Pancreas (tissue), 10 donors: ENCODE measurements around the gene BCR. TPM values are rescaled to one million over a fixed set of nuclear protein-coding genes. Genes with fewer than 3 reads are reported as not detected.

Source experiments
- ATAC-seq, 4 donors: fragments of 200-7000 bp; cut with Tn5 transposase; one replicate each; pipeline versions ENCODE4 v1.8.0 to v1.9.1; 2020; ENCODE audit warnings: mild to moderate bottlenecking in 4 of 4, moderate library complexity in 4 of 4
- DNase-seq, 6 donors: peaks; one replicate each; pipeline ENCODE4 v3.0.0-alpha.2; 2020
- FAIRE-seq: peaks from 2 replicates; lab custom pipeline; 2012; peaks lifted over from hg19 to GRCh38; lab: Jason Lieb, UNC
- H3K27ac ChIP-seq, 4 donors: fragments of 200-600 bp; sonication (generic); 1 replicate in 3 of 4; 2 replicates in 1 of 4; pipeline versions ENCODE4 v1.5.0 to v1.8.0; 2020
- H3K27me3 ChIP-seq, 4 donors: fragments of 200-600 bp; one replicate each; pipeline ENCODE4 v1.8.0; 2021
- H3K36me3 ChIP-seq, 3 donors: fragments of 200-600 bp; sonication (generic) in 1 of 3; one replicate each; pipeline versions ENCODE4 v1.5.0 to v1.8.0; 2020 to 2021
- H3K4me1 ChIP-seq, 3 donors: fragments of 200-600 bp; one replicate each; pipeline ENCODE4 v1.8.0; 2021
- H3K4me3 ChIP-seq, 4 donors: fragments of 200-600 bp; sonication (generic) in 2 of 4; one replicate each; pipeline versions ENCODE4 v1.5.0 to v1.8.0; 2020 to 2021
- H3K9me3 ChIP-seq, 4 donors: fragments of 200-600 bp; one replicate each; pipeline ENCODE4 v1.8.0; 2021
- WGBS, 2 donors: extraction: QIAGEN DNeasy Blood & Tissue Kit; methylation state at CpG; one replicate each; pipeline ENCODE4 v1.1.7; 2013; 5-methylcytosine and 5-hydroxymethylcytosine counted together
- intact Hi-C, 3 donors: fragments of 100-400 bp; cut with DNase I; formaldehyde crosslinking; loops; one replicate each; pipeline versions ENCODE4 v1.11.1 to v1.14.2; 2022
- polyA plus RNA-seq, 2 donors: library from polyadenylated mRNA; stranded (reverse); fragments of 200-250 nt; gene quantifications; one replicate each; pipeline ENCODE4 v1.2.3, GENCODE V29; 2013
- total RNA-seq, 6 donors: library from RNA; stranded (reverse); fragmentation: NEBNext Ultra II Directional in 4 of 6; extraction: Animal tissue kit (Norgen Biotek cat#: 25700) in 4 of 6; gene quantifications; one replicate each; pipeline versions ENCODE4 v1.2.1 to v1.2.4, GENCODE V29; 2021 to 2023
- TF ChIP-seq, protein P1 (sequence below), 4 donors: fragments of 200-600 bp; sonication (generic) in 3 of 4; IDR thresholded peaks; one replicate each; pipeline versions ENCODE4 v1.5.0 to v1.8.0; 2021; ENCODE audit warnings: antibody characterized with exemption in 4 of 4
- donor health status: healthy with polysubstance abuse.
- donor health status: DM: no; HTN: no; CAD: no; lungs with moderate emphysema.
- donor health status: DM: no; HTN: no; CAD: no.
- donor health status: control.
- donor health status: control.
- donor health status: Bipolar disorder and iron deficiency.
- donor health status: DM: yes; HTN: yes; CAD: no.
- donor health status: DM: no; HTN: no; CAD: no.
- donor health status: DM: no; HTN: no; CAD: no.
- donor health status: DM: yes; HTN: yes; CAD: no.

The BCR gene
- total and polyA plus RNA-seq, 8 donors: 15.5 to 35.9 (median 18.1) TPM

GRCh38 chr22:23263651-23264555, 83.6 kb downstream of the BCR start:
- intact Hi-C loops: no loop called here
- Histone ChIP-seq H3K27me3 (no peaks in the 10 kb centered on the region), H3K4me1 (no peaks in the 10 kb centered on the region), H3K9me3 (no peaks in the 10 kb centered on the region), H3K36me3 (peaks cover 0 to 12% (median 0%) of the 10 kb centered on the region in 3 donors), H3K4me3 (no peak overlapping the region), H3K27ac (peak overlapping the region in 1 of 4 donors; percentile 22)
- no peak for FAIRE-seq
- WGBS, 2 donors: 90 to 91% methylated on average over 20 of the region's 20 CpGs
- peak in 2 of 4 donors; percentile 22 to 26 for ATAC-seq
- DNase-seq: no peak
- TF ChIP-seq, protein P1, sequence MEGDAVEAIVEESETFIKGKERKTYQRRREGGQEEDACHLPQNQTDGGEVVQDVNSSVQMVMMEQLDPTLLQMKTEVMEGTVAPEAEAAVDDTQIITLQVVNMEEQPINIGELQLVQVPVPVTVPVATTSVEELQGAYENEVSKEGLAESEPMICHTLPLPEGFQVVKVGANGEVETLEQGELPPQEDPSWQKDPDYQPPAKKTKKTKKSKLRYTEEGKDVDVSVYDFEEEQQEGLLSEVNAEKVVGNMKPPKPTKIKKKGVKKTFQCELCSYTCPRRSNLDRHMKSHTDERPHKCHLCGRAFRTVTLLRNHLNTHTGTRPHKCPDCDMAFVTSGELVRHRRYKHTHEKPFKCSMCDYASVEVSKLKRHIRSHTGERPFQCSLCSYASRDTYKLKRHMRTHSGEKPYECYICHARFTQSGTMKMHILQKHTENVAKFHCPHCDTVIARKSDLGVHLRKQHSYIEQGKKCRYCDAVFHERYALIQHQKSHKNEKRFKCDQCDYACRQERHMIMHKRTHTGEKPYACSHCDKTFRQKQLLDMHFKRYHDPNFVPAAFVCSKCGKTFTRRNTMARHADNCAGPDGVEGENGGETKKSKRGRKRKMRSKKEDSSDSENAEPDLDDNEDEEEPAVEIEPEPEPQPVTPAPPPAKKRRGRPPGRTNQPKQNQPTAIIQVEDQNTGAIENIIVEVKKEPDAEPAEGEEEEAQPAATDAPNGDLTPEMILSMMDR (IDR thresholded peaks at IDR 0.05): no peak

DNA sequence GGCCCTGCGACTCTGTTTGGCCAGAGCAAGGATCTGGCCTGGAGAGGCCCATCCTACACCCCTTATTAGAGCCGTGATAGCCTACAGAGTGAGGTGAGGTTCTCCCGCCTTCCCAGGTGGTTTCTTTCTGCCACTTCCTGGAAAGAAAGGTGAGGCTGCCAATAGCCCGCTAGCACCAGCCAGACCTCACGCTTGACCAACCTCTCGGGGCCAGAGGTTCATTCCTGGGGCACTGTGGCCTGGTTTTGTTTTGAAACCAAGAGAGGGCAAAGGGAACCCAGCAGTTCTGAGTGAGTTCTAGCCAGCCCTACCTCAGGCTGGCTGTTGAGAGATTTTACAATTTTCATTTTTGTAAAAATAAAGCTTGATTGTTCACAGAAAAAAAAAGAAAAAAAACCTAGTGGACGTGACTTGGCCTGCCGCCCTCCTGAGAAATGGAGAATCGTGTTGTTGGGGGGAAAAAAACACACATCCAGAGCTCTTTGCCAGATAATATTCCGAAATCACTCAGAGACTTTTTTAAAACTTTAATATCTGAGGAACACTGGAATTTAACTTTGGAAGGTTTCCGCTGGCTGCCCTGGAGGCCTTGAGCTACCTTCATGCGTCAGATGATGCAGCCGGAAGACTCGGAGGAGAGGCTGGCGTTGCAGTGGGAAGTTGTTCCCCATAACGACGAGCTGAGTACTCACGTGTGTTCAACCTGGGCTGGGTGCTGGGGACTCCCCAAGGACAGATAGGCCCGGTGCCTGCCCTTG, 84.5 kb downstream of the BCR start:
- TF ChIP-seq, protein P1 (IDR thresholded peaks at IDR 0.05): no peak
- Histone ChIP-seq H3K27me3 (no peaks in the 10 kb centered on the region), H3K27ac (peak overlapping the region in 2 of 4 donors; percentile 26 to 46), H3K9me3 (no peaks in the 10 kb centered on the region), H3K4me3 (no peak overlapping the region), H3K36me3 (peaks cover 0 to 12% (median 0%) of the 10 kb centered on the region in 3 donors), H3K4me1 (no peaks in the 10 kb centered on the region)
- 70 to 74% methylated on average over 19 of the region's 19 CpGs for WGBS, 2 donors
- FAIRE-seq (no peak), ATAC-seq (peak; percentile 27 to 74 (median 59)), DNase-seq (no peak)
- intact Hi-C loops: no loop called here

GRCh38 chr22:23265368-23265700, 85.0 kb downstream of the BCR start:
- Histone ChIP-seq H3K27ac (peak overlapping the region in 1 of 4 donors; percentile 26), H3K36me3 (peaks cover 0 to 12% (median 0%) of the 10 kb centered on the region in 3 donors)
- TF ChIP-seq, protein P1 (IDR thresholded peaks at IDR 0.05): no peak

GRCh38 chr22:23266780-23267179, 86.5 kb downstream of the BCR start:
- H3K9me3 ChIP-seq: no peaks in the 10 kb centered on the region
- WGBS, 2 donors: 93 to 98% methylated on average over 4 of the region's 4 CpGs
- no peak overlapping the region for H3K4me3 ChIP-seq
- no peak for FAIRE-seq
- no peak overlapping the region for H3K27ac ChIP-seq
- intact Hi-C loops: no loop called here
- H3K36me3 ChIP-seq: peaks cover 0 to 10% (median 0%) of the 10 kb centered on the region in 3 donors
- no peaks in the 10 kb centered on the region for H3K4me1 ChIP-seq
- no peak for ATAC-seq
- TF ChIP-seq, protein P1 (IDR thresholded peaks at IDR 0.05): no peak
- no peak for DNase-seq
- no peaks in the 10 kb centered on the region for H3K27me3 ChIP-seq

More at GRCh38 chr22:23265368-23265700, 85.0 kb downstream of the BCR start:
- H3K4me3 ChIP-seq: no peak overlapping the region
- FAIRE-seq (no peak), DNase-seq (no peak), ATAC-seq (no peak)
- 92 to 96% methylated on average over 7 of the region's 7 CpGs for WGBS, 2 donors
- intact Hi-C loops: no loop called here
- no peaks in the 10 kb centered on the region for H3K27me3 ChIP-seq
- H3K9me3 ChIP-seq: no peaks in the 10 kb centered on the region
- no peaks in the 10 kb centered on the region for H3K4me1 ChIP-seq
